ENCODE results near the gene SLBP. TPM values are rescaled to one million over a fixed set of nuclear protein-coding genes. Genes with fewer than 3 reads are reported as not detected.

Gene SLBP
- total RNA-seq, 1 experiment from 2014 or later = 98.3 TPM

DNA sequence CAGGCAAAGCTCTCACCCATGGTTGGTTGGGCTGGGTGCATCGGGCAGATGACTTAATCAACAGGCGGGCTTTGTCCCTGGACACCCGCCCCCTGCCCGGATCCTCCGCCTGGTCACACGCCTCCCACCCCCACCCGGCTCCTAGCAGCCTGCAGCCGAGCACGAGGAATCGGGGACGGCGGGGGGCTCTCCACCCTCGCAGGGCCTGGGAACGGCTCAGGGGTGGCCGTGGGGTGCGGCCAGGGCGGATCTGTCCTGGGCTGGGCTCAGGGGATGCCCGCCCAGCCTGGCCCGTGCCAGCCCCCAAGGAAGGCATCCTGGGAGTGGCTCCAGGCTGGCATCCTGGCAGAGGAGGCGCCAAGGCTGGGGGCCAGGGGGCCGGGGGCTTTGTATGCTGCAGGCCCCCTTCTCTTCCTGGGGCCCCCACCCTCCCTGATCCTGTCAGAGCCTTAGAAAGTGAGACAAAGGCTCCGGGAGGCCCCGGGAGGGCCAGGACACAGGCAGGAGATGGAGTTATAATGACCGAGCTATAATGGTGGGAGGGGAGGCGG lies 48.5 kb upstream of the SLBP start:
- Histone ChIP-seq H3K27me3 (ENCODE audit: low read length) (no peaks in the 10 kb centered on the region), H2AFZ (ENCODE audit: low read length) (no peak overlapping the region), H3K9ac (ENCODE audit: low read length) (no peak overlapping the region), H3K9me3 (ENCODE audit: low read length) (no peaks in the 10 kb centered on the region), H3K4me2 (ENCODE audit: low read length) (no peak overlapping the region), H4K20me1 (ENCODE audit: low read length) (no peaks in the 10 kb centered on the region), H3K27ac (ENCODE audit: low read length) (no peak overlapping the region), H3K4me3 (ENCODE audit: low read length) (no peak overlapping the region), H3K36me3 (ENCODE audit: low read depth, low read length) (no peaks in the 10 kb centered on the region), H3K4me1 (ENCODE audit: insufficient read depth, low read length) (no peaks in the 10 kb centered on the region), H3F3A (ENCODE audit: low read length, unreplicated experiment) (no peaks in the 10 kb centered on the region), H3K79me2 (ENCODE audit: low read length) (no peaks in the 10 kb centered on the region), H3K9me2 (replicated peaks; ENCODE audit: low read length) (no peaks in the 10 kb centered on the region)
- TF ChIP-seq CTCF (conservative IDR thresholded peaks at IDR 0.05; ENCODE audit: low read depth, low read length) (no peak), EZH2 (IDR thresholded peaks at IDR 0.05; ENCODE audit: low read length, unreplicated experiment) (no peak), EZH2phosphoT487 (IDR thresholded peaks at IDR 0.05; ENCODE audit: borderline replicate concordance, low read length) (no peak)
- ATAC-seq = no peak
- CTCF ChIA-PET = no interaction called here
- no TSS peak for BruUV-seq (replicated peaks)
- intact Hi-C loops (cut with micrococcal nuclease) = no loop called here
- POLR2A ChIA-PET (ENCODE audit: unreplicated experiment) = no interaction called here
- no peak for DNase-seq

GRCh38 chr4:1759818-1760223 lies 47.7 kb upstream of the SLBP start:
- H3K4me2 ChIP-seq (ENCODE audit: low read length) = no peak overlapping the region
- H2AFZ ChIP-seq (ENCODE audit: low read length) = no peak overlapping the region
- H4K20me1 ChIP-seq (ENCODE audit: low read length) = no peaks in the 10 kb centered on the region
- no peaks in the 10 kb centered on the region for H3K9me2 ChIP-seq (replicated peaks; ENCODE audit: low read length)
- no TSS peak for BruUV-seq (replicated peaks)
- ChIA-PET POLR2A (ENCODE audit: unreplicated experiment) (no interaction called here), CTCF (no interaction called here)
- ATAC-seq (no peak), DNase-seq (no peak)
- H3K27me3 ChIP-seq (ENCODE audit: low read length) = no peaks in the 10 kb centered on the region
- no peaks in the 10 kb centered on the region for H3K36me3 ChIP-seq (ENCODE audit: low read depth, low read length)
- no peak for TF ChIP-seq CTCF (conservative IDR thresholded peaks at IDR 0.05; ENCODE audit: low read depth, low read length)
- no peak for TF ChIP-seq EZH2 (IDR thresholded peaks at IDR 0.05; ENCODE audit: low read length, unreplicated experiment)
- TF ChIP-seq EZH2phosphoT487 (IDR thresholded peaks at IDR 0.05; ENCODE audit: borderline replicate concordance, low read length) = no peak
- no peaks in the 10 kb centered on the region for H3F3A ChIP-seq (ENCODE audit: low read length, unreplicated experiment)
- no peaks in the 10 kb centered on the region for H3K79me2 ChIP-seq (ENCODE audit: low read length)
- no peaks in the 10 kb centered on the region for H3K4me1 ChIP-seq (ENCODE audit: insufficient read depth, low read length)
- H3K27ac ChIP-seq (ENCODE audit: low read length) = no peak overlapping the region
- no peak overlapping the region for H3K9ac ChIP-seq (ENCODE audit: low read length)
- no peak overlapping the region for H3K4me3 ChIP-seq (ENCODE audit: low read length)
- no peaks in the 10 kb centered on the region for H3K9me3 ChIP-seq (ENCODE audit: low read length)
- intact Hi-C loops (cut with micrococcal nuclease) = no loop called here

DNA sequence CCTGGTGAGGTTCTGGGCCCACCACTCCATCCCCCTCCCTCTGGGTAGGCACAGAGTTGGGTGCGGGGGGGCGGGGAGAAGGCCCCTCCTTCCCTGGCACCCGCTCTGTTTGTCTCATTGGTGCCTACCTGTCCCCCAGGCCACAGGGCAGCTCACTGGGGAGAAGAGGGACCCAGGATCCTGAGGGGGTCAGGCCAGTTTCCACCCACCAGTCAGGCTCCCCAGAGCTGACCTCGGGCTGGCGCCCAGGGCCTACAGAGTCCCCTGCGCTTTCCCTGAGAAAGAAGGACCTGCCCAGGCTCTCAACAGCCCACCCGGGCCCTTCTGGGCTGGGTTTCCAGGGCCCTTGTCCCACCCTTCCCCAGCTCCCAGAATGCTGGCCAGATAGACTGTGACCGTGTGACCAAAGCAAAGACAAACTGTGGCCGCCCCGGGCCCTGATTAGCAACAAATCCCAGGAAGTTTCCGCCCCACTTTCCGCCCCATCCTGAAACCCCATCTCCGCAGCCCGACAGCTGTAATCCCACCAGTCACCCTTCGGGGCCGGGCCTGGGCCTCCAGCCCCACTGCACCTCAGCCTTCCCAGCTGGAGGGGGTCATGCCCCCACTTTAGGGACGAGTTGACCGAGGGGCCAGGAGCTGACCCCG lies 47.2 kb upstream of the SLBP start:
- no peak for DNase-seq
- Histone ChIP-seq H4K20me1 (ENCODE audit: low read length) (no peaks in the 10 kb centered on the region), H3K9ac (ENCODE audit: low read length) (no peak overlapping the region), H3K36me3 (ENCODE audit: low read depth, low read length) (no peaks in the 10 kb centered on the region), H3K4me1 (ENCODE audit: insufficient read depth, low read length) (no peaks in the 10 kb centered on the region), H3K4me2 (ENCODE audit: low read length) (no peak overlapping the region), H3K27ac (ENCODE audit: low read length) (no peak overlapping the region), H3F3A (ENCODE audit: low read length, unreplicated experiment) (no peaks in the 10 kb centered on the region), H3K9me2 (replicated peaks; ENCODE audit: low read length) (no peaks in the 10 kb centered on the region), H2AFZ (ENCODE audit: low read length) (no peak overlapping the region), H3K27me3 (ENCODE audit: low read length) (no peaks in the 10 kb centered on the region), H3K4me3 (ENCODE audit: low read length) (no peak overlapping the region), H3K9me3 (ENCODE audit: low read length) (no peaks in the 10 kb centered on the region), H3K79me2 (ENCODE audit: low read length) (no peaks in the 10 kb centered on the region)
- ATAC-seq = no peak
- no TSS peak for BruUV-seq (replicated peaks)
- no peak for TF ChIP-seq CTCF (conservative IDR thresholded peaks at IDR 0.05; ENCODE audit: low read depth, low read length)
- TF ChIP-seq EZH2phosphoT487 (IDR thresholded peaks at IDR 0.05; ENCODE audit: borderline replicate concordance, low read length) = no peak
- TF ChIP-seq EZH2 (IDR thresholded peaks at IDR 0.05; ENCODE audit: low read length, unreplicated experiment) = no peak
- intact Hi-C loops (cut with micrococcal nuclease) = no loop called here
- POLR2A ChIA-PET (ENCODE audit: unreplicated experiment) = no interaction called here
- CTCF ChIA-PET = no interaction called here
